D721Med (cell line): ENCODE data around the gene PAGE2B.

Experiments used
- DNase-seq: peaks from one replicate; pipeline ENCODE4 v3.0.0; 2011; ENCODE audit warnings: low spot score; ENCODE audit not compliant: insufficient read length
- FAIRE-seq: peaks from 2 replicates; lab custom pipeline; 2011; peaks lifted over from hg19 to GRCh38; lab: Jason Lieb, UNC
- CTCF ChIP-seq: IDR thresholded peaks from 2 replicates; pipeline ENCODE4 v1.5.1; 2012; ENCODE audit warnings: mild to moderate bottlenecking, control low read depth; ENCODE audit not compliant: insufficient read depth; ENCODE audit errors: missing control alignments

The PAGE2B gene

GRCh38 chrX:55123900-55124299 is 49.1 kb downstream of the PAGE2B start:
- DNase-seq = no peak
- FAIRE-seq = no peak

DNA sequence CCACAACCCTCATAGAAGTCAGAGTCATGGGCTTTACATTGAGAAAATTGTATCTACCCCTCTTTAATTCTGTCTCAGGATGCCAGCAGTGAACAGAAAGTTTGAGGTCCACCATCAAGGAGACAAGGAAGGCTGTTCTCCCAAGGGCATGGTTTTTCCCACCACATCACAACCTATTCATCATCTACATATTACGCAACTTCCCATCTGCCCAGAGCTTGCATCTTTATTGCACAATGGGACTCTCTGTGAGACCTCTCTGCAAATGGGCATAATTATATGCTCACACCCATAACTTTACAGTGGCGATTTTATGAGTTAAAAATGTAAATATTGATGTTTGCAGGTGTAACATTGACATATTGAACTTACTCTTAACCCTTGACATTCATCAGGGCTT is 52.9 kb downstream of the PAGE2B start:
- no peak for TF ChIP-seq CTCF
- no peak for FAIRE-seq
- DNase-seq = no peak

More at GRCh38 chrX:55123900-55124299, 49.1 kb downstream of the PAGE2B start:
- TF ChIP-seq CTCF = no peak
